SK-MEL-5 (cell line): ENCODE data around the gene WDR45. TPM values are rescaled to one million over a fixed set of nuclear protein-coding genes. Genes with fewer than 3 reads are reported as not detected.
A peak's percentile ranks its signal among the peaks of the same experiment; 100 is the strongest.
"Not testable (repeated sequence)": the region's sequence is repeated elsewhere in the genome, so short reads cannot be mapped to it uniquely, and the experiment has no call there.

Source experiments
- DNase-seq: peaks from one replicate; pipeline ENCODE4 v3.0.0-alpha.2; 2016; ENCODE audit warnings: low read depth, low spot score
- in situ Hi-C: cut with HindIII; loops from 2 replicates; pipeline ENCODE4 v1.10.0; 2016; ENCODE audit warnings: low sequenced_read_pairs, high pct_unique_total_duplicates, low pct_unique_long_range_greater_than_20kb
- polyA plus RNA-seq, 2 experiments: library from polyadenylated mRNA; depleted of rRNA; stranded (reverse); fragments of >200 nt; gene quantifications; 2 replicates each; pipeline ENCODE4 v1.2.3, GENCODE V29; 2015
- total RNA-seq: library from RNA; depleted of rRNA; stranded (reverse); fragments of >200 nt; shearing (Covaris generic); gene quantifications from 2 replicates; pipeline ENCODE4 v1.2.3, GENCODE V29; 2014; rRNA removed

Gene WDR45
- 71.6 and 87.0 TPM in 2 replicates for total RNA-seq
- polyA plus RNA-seq (2015; cell fraction: cytosol; rRNA removed), result 79.8 and 81.5 TPM in 2 replicates
- polyA plus RNA-seq (2015; cell fraction: nucleus; rRNA removed), result 370 and 434 TPM in 2 replicates

DNA sequence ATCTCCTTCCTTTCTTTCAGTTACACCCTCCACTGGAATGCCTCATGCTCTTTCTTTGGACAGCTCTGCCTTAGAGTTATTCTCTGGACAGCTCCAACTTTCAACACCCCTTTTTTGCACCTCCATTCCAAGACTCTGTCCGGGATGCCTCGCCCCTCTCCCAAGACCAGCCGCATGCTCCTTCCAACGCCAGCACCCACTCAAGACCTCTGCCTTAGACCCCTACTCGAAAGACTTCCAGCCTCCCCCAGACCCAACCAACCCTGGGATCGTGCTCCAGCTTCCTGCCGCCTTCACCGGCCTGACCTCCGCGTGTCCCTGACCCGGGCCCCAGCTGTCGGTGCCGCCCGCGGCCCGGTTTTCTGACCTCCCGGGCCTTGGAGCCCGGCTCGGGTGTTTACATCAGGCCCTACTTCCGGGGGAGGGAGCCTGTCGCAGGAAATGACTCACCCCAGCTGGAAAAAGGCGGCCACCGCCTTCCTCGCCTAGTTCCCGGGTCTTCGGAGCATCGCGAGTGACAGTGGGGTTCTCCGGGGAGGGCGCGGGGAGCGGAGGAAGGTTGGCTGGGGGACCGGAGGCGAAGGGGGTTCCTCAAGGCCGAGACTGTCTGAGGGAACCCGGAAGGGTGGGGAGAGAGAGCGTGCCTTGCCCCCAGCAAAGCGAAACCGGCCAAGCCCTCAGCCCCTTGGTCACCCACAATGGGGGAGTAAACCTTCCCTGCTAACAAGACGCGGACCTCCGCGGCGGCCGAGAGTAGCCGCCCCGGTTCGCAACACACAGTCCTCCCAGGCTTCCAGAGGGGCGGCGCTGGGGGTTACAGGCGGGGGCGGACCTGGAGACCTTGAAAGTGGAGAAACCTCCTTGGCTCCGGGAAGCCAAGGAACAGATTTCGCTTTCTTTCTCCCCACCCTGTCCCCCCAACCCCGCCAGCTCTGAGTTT, at the start of gene WDR45:
Gene WDR45, minus strand, starts transcription at position 399 of the 940 bp plus-strand sequence. CDS start 1,792 bp downstream, outside the sequence.
- DNase-seq, result peak; percentile 63
- in situ Hi-C loops, result no loop called here

DNA sequence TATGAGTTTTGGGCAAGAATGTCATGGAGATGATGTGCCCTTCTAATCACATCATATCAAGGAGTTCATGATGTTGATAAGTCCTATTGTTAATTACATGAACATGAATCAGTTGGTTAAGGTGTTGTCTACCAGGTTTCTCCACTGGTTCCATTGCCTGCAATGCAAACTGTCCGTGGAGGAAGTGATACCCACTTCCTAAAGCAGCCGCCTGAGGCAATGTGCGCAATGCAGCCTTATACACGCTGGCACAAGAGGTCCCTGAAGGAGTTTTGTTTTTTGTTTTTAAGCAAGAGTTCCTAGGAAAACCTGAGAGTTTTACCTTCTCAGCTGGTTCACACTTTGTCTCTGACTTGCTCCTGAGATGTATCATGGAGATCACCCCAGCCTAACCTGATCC, 49.7 kb upstream of the WDR45 start:
- in situ Hi-C loops, result no loop called here
- DNase-seq, result no peak

DNA sequence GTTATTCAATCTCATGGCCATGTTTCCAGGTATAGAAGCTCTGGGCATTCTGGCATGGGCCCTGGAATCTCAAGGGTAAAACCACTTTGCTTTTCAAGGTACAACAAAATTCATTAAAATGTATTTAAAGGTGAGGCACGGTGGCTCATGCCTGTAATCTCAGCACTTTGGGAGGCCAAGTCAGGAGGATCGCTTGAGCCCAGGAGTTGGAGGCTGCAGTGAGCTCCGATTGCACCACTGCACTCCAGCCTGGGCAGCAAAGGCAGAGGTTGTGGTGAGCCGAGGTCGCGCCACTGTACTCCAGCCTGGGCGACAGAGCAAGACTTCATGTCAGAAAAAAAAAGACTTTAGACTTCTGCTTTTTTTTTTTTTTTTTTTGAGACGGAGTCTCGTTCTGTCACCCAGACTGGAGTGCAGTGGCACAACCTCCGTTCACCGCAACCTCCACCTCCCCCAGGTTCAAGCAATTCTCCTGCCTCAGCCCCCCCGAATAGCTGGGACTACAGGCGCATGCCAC, 48.1 kb upstream of the WDR45 start:
- in situ Hi-C loops, result not testable (repeated sequence)

DNA sequence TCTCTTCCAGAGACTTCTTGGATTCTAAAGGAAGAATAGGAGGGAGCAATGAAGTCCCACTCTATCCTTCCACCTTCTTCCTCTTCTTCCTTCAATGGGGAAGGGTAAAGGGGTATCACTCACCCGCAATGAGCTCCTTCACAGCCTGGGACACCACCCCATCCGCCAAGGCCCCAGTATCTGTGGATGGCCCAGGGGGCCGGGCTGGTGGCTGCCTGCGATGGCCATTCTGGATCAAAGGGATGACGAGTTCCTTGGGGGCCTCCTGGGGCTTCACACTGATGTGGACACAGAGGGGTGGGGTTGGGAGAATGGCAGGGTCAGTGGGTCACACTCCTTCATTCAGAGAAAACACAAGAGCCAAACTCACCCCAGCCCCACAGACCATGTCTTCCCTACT, 42.8 kb upstream of the WDR45 start:
- DNase-seq, result no peak
- in situ Hi-C loops, result no loop called here

More for the DNA sequence above, 48.1 kb upstream of the WDR45 start:
- DNase-seq, result not testable (repeated sequence)

DNA sequence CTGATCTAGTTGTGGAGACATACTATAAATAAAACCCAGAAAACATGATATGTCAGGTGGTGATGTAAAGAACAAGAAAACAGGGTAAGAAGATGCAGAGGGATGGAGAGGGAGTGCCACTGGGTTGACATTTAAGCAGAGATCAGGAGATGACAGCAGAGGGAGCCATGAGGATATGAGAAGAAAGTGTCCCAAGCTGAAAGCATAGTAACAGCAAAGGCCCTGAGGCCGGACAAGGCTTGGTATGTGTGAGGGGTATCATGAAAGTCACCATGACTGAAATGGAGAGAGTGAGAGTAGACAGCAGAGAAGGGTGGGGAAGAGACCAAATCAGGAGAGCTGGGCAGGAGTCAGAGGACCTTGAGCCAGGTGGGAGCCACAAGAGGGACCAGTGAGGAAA, 40.4 kb upstream of the WDR45 start:
- peak; percentile 22 for DNase-seq
- in situ Hi-C loops, result no loop called here

DNA sequence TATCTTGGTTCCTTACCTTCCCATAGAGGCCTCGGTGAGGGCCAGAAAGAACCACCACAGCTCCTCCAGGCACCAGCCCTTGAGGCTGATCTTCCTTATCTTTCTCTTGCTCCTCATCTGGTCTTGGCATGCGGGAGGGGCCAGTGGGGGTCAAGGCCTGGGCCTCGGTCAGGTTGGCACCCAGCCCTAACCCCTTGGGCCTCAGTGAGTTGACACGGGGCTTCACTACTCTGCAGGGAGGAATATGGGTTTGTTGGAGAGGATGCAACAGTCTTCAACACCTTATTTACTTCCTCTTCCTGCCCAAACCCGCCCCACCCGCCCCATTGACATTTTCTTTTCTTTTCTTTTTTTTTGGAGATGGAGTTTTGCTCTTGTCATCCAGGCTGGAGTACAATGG, 37.9 kb upstream of the WDR45 start:
- DNase-seq, result no peak
- in situ Hi-C loops, result no loop called here

DNA sequence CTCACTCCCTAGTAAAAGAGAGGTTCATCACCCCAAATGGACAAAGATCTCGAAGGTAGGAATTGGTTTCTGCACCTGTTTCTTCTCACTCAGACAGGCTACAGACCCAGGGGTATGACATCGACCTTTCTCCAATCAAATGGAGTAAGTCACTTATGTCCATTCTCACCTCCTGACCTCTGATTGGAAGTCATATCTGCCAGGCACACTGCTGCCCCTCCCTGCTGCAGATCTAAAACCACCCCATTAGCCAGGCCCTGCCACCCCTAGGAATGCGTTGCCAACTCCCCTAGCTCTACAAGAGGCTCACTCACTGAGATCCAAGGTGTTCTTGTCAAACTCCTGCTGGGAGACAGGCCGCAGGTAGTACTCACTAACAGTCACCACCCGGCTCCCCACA, 37.0 kb upstream of the WDR45 start:
- in situ Hi-C loops, result no loop called here

DNA sequence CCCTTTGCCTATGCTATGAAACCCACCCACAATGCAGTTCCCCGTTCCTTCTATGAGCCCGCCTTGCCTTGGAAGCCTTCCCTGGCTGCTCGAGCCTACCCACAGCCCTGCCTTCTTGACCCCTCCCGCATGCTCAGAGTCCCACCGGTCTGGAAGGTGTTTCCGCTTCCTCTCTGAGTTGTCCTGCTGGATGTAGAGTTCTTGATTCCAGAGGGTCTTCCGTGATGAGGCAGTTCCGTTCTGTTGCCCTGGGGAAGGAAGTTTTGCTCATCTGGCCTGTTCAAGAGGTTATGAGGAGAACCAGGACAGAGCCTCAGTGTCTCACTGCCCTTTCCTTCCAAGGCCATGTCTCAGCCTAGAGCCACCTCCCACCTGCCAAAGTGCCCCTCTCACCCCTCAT, 36.4 kb upstream of the WDR45 start:
- in situ Hi-C loops, result no loop called here
- DNase-seq, result no peak

More for the DNA sequence above, 37.0 kb upstream of the WDR45 start:
- no peak for DNase-seq

DNA sequence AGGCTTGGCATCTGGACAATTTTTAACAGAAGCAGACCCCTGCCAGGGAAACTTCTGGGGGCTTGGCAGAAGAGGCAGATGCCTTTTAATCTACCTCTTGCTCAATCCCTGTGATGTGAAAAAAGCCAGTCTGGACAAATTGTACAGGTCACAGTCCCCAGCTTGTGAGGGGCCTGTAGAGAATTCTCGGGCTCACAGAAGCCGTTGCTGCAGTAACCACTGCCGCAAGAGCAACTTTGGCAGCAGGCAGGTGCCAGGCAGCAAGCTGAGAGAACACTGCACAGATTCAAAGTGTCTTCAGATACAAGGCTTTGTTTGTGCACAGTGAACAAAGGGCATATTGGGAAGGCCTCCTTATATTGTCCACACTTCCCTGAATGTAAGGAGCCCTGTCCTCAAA, 32.1 kb upstream of the WDR45 start:
- DNase-seq, result peak; percentile 80
- in situ Hi-C loops, result no loop called here

DNA sequence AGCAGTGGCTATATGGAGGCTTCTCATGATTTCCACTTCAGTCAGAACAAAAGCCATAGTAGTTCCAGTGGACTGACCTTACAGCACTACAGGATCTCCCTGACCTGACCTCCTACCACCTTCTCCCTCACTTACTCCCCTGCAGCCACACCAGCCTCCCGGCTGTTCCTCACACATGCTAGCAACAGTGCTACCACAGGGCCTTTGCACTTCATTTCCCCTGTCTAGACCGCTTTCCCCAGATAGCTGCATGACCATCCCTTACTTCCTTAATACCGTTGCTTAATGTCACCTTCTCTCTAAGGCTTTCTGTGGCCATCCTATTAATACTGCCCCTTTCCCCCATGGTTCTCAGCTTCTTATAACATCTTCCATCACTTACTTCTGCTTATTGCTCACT, 30.7 kb upstream of the WDR45 start:
- in situ Hi-C loops, result no loop called here

DNA sequence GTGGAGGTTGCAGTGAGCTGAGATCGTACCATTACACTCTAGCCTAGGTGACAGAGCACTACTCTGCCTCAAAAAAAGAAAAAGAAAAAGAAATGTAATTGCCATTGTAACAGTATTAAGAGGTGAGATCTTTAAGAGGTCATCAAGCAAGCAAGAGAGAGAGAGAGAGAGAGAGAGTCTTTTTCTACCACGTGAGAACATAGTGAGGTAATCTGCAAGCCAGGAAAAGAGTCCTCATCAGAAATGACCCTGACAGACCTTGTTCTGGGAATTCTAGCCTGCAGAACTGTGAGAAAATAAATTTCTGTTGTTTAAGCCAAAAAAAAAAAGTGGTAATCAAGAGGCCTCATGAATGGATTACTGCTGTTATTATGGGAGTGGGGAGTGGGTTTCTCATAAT, 29.0 kb upstream of the WDR45 start:
- in situ Hi-C loops, result no loop called here
- DNase-seq, result no peak

More for the DNA sequence above, 30.7 kb upstream of the WDR45 start:
- no peak for DNase-seq

DNA sequence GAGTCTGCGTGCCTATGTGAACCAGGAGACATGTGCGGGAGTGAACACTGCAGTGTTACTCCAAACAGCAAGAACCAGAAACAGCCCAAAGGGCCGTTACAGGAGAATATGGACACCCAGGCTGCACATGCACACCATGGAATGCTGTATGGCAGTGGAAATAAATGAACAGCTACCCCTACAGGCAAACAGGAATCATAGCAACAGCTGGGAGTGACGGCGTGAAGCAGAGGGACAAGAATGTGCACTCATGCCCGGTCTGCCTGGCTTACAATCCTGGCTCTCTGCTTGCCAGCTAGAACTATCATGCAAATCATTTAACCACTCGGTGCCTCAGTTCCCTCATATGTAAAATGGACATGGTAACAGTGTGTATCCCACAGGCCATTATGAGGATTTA, 27.2 kb upstream of the WDR45 start:
- in situ Hi-C loops, result no loop called here
- peak; percentile 63 for DNase-seq

DNA sequence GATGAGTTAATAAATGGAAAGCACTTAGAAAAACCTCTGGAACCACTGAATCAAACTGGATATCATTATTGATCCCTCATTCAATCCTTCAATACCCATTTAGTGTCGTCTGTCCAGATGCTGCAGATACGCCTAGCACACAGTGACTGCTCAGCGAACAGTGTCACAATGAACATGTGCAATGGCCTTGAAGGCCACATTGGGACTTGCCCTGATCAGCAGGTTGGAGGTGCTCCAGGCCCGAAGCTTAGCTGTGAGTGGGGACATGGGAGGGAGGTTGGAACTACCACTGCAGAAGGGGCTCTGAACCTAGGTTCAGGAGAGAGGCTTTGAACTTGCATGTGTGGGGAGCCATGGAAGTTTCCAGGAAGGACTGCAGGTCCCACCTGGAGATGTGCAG, 26.6 kb upstream of the WDR45 start:
- DNase-seq, result no peak
- in situ Hi-C loops, result no loop called here

DNA sequence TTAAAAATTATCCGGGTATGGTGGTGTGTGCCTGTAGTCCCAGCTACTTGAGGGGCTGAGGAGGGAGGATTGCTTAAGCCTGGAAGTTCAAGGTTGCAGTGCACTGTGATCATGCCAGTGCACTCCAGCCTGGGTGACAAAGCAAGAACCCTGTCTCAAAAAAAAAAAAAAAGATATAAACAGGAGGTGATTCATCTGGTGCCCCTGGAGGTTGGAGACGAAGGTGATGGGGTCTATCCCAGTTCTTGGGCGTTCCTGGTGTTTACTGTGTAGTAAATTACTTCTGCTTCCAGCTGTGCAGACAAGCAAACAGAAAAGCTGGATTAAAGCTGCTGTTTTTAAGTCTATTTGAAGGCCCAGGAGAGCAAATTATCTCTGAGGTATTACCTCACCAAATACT, 23.9 kb upstream of the WDR45 start:
- DNase-seq, result no peak
- in situ Hi-C loops, result no loop called here

DNA sequence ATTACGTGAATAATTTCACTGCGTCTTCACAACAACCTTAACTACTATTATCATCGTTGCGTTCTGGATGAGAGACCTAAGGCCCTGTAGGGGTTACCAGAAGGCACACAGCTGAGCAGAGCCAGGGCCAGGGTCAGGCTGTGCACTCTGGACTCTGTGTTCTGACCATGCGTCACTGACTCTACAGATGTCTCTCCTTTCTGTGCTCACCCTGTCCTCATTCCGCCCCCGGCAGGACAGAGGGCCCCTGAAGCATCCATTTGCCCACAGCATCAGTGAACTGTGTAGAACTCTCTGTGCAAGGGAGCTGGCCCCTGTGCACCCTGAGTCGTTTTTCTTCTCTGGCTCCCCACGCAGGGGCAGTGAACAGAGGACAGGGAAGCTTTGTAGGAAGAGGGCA, 22.5 kb upstream of the WDR45 start:
- no peak for DNase-seq
- in situ Hi-C loops, result no loop called here

DNA sequence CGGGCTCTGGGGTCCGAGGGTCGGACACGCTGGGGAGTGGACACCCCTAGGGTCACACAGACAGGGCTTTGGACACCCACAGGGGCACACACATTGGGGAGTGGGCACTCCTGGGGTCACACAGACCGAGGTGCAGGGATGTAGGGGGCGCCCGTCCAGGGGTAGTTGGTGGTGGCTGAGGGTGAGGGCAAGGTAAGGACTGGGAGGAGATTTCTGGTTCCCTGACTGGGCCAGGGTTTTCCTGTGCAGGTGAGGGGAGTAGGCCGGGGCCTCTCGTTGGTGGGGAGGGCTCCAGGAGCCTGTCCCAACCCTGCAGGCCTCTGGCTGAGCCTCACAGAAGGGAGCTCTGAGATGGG, 21.9 kb upstream of the WDR45 start:
- no peak for DNase-seq
- in situ Hi-C loops, result no loop called here

DNA sequence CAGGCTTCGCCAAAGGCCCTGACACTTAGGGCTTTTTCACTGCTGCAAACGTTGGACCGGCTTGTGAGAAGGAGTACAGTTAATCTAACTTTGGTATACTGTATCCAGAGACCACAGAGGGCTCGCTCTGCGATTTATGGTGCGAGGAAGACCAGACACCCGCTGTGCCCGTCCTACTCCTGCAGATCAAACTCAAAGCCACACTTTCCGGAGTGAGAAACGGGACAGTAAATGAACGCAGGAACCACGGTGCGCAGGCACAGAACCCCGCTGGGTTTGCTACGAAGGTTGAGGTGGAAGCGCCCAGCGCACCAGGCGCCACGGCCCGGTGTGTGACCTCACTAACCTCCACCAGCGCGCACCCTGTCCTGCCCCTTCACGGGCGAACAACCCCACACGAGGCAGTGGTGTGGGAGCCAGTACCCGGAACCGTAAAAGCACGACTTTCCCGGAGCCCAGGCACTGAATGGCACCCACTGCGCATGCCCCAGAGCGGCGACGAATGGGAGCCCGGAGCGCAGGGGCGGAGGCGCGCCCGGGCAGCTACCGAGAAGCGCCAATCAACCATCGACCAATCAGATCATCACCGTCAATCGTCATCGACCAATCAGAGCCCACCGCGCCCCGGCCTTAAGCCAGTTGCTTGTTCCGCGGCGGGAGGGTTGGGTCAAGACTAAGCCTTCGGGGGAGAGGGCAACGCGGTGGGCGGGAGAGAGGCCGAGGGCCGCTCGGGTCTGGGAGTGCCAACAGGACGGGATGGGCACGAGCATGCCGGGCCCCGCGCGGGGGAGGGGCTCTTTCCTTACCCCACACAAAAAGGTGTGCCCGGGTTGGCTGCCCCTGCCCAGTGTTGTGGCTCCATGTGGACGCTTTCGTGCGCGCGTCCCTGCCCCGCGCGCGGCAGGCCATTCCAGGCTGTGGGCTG, 21.3 kb upstream of the WDR45 start:
- in situ Hi-C loops, result no loop called here
- peak; percentile 93 for DNase-seq

DNA sequence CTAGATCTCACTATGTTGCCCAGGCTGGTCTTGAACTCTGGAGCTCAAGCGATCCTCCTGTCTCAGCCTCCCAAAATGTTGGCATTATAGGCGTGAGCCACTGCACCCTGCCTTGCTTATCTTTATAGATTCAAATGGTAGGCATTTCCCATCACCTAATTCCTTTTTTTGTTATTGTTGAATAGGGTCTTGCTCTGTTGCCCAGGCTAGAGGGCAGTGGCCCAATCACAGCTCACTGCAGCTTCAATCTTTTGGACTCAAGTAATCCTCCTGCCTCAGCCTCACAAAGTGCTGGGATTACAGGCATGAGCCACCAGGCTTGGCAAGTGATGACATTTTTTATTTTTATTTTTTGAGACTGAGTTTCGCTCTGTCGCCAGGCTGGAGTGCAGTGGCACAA, 16.7 kb upstream of the WDR45 start:
- no peak for DNase-seq
- in situ Hi-C loops, result no loop called here
